ENCODE data around the gene LARP1. TPM values are rescaled to one million over a fixed set of nuclear protein-coding genes. Genes with fewer than 3 reads are reported as not detected.

The LARP1 gene
- total and polyA plus RNA-seq, 4 donors: 26.0 to 74.1 (median 32.6) TPM

GRCh38 chr5:154851351-154851750, 96.2 kb downstream of the LARP1 start:
- TF ChIP-seq RXRA (IDR thresholded peaks at IDR 0.05) (no peak), JUND (IDR thresholded peaks at IDR 0.05) (no peak), FOXA2 (IDR thresholded peaks at IDR 0.05) (no peak), ZBTB33 (IDR thresholded peaks at IDR 0.05) (no peak), CTCF (IDR thresholded peaks at IDR 0.05; ENCODE audit: low read depth, low read length, missing input control) (no peak), MAX (IDR thresholded peaks at IDR 0.05) (no peak), HNF4A (conservative IDR thresholded peaks at IDR 0.05) (no peak), NR2F2 (IDR thresholded peaks at IDR 0.05) (no peak), EGR1 (IDR thresholded peaks at IDR 0.05; ENCODE audit: low read depth in 2 of 2) (no peak), TAF1 (conservative IDR thresholded peaks at IDR 0.05) (no peak), SP1 (IDR thresholded peaks at IDR 0.05) (no peak), FOXA1 (IDR thresholded peaks at IDR 0.05) (no peak), GABPA (IDR thresholded peaks at IDR 0.05 in 1 of 2, conservative IDR thresholded peaks at IDR 0.05 in 1 of 2) (no peak), YY1 (IDR thresholded peaks at IDR 0.05) (no peak), HNF4G (IDR thresholded peaks at IDR 0.05) (no peak), ATF3 (IDR thresholded peaks at IDR 0.05) (no peak)
- Histone ChIP-seq H3K36me3 (ENCODE audit: control insufficient read depth in 4 of 4, insufficient read depth in 3 of 4, low read depth in 1 of 4, low read length in 3 of 4) (no peaks in the 10 kb centered on the region), H3K9ac (ENCODE audit: low read depth in 1 of 2, low read length in 2 of 2) (no peak overlapping the region), H3K4me3 (ENCODE audit: low read depth in 1 of 3, low read length in 3 of 3) (no peak overlapping the region), H3K4me1 (ENCODE audit: control insufficient read depth in 4 of 4, insufficient read depth in 4 of 4, low read length in 3 of 4) (peaks cover 0 to 19% (median 13%) of the 10 kb centered on the region in 4 donors), H3K9me3 (ENCODE audit: control insufficient read depth in 4 of 4, low read length in 3 of 4) (no peaks in the 10 kb centered on the region), H3K27me3 (ENCODE audit: control insufficient read depth in 4 of 4, insufficient read depth in 4 of 4, low read length in 3 of 4) (no peaks in the 10 kb centered on the region), H3K27ac (ENCODE audit: low read depth in 1 of 2, low read length in 2 of 2) (no peak overlapping the region)
- WGBS: 86% methylated on average over 3 of the region's 3 CpGs
- no peak for DNase-seq (ENCODE audit: low spot score)

- Histone ChIP-seq H3K4me1 (ENCODE audit: control insufficient read depth in 4 of 4, insufficient read depth in 4 of 4, low read length in 3 of 4) (peaks cover 4 to 27% (median 23%) of the 10 kb centered on the region in 4 donors), H3K9me3 (ENCODE audit: control insufficient read depth in 4 of 4, low read length in 3 of 4) (no peaks in the 10 kb centered on the region), H3K27me3 (ENCODE audit: control insufficient read depth in 4 of 4, insufficient read depth in 4 of 4, low read length in 3 of 4) (no peaks in the 10 kb centered on the region), H3K27ac (ENCODE audit: low read depth in 1 of 2, low read length in 2 of 2) (peak overlapping the region; percentile 90 to 93), H3K36me3 (ENCODE audit: control insufficient read depth in 4 of 4, insufficient read depth in 3 of 4, low read depth in 1 of 4, low read length in 3 of 4) (no peaks in the 10 kb centered on the region), H3K4me3 (ENCODE audit: low read depth in 1 of 3, low read length in 3 of 3) (peak overlapping the region; percentile 59 to 86 (median 75)), H3K9ac (ENCODE audit: low read depth in 1 of 2, low read length in 2 of 2) (peak overlapping the region; percentile 79 to 82)
- WGBS: under 1% methylated on average over 59 of the region's 59 CpGs
- peak; percentile 89 for DNase-seq (ENCODE audit: low spot score)
- TF ChIP-seq REST (IDR thresholded peaks at IDR 0.05): peak; percentile 14
- no peak for TF ChIP-seq EGR1 (IDR thresholded peaks at IDR 0.05; ENCODE audit: low read depth in 2 of 2)
- TF ChIP-seq TAF1 (conservative IDR thresholded peaks at IDR 0.05): no peak
- no peak for TF ChIP-seq HNF4G (IDR thresholded peaks at IDR 0.05)
- TF ChIP-seq ATF3 (IDR thresholded peaks at IDR 0.05): no peak
- TF ChIP-seq YY1 (IDR thresholded peaks at IDR 0.05): peak; percentile 97
- no peak for TF ChIP-seq SP1 (IDR thresholded peaks at IDR 0.05)
- no peak for TF ChIP-seq GABPA (IDR thresholded peaks at IDR 0.05 in 1 of 2, conservative IDR thresholded peaks at IDR 0.05 in 1 of 2)
- peak; percentile 7 for TF ChIP-seq FOXA1 (IDR thresholded peaks at IDR 0.05)
- TF ChIP-seq CTCF (IDR thresholded peaks at IDR 0.05; ENCODE audit: low read depth, low read length, missing input control): no peak
- TF ChIP-seq HNF4A (conservative IDR thresholded peaks at IDR 0.05): peak; percentile 13 to 43
- peak in 1 of 2 donors; percentile 25 for TF ChIP-seq RAD21 (IDR thresholded peaks at IDR 0.05)
- TF ChIP-seq FOXA2 (IDR thresholded peaks at IDR 0.05): no peak
- no peak for TF ChIP-seq NR2F2 (IDR thresholded peaks at IDR 0.05)
- TF ChIP-seq RXRA (IDR thresholded peaks at IDR 0.05): no peak
- no peak for TF ChIP-seq JUND (IDR thresholded peaks at IDR 0.05)
Observed at GRCh38 chr5:154857530-154858296, 102.5 kb downstream of the LARP1 start.

All from liver (tissue), 9 donors.